GM19239 (cell line): ENCODE data around the gene GNB4.
A peak's percentile ranks its signal among the peaks of the same experiment; 100 is the strongest.

Experiments
- DNase-seq: peaks from one replicate; pipeline ENCODE4 v3.0.0; 2011; ENCODE audit warnings: low spot score; ENCODE audit not compliant: insufficient read length
- FAIRE-seq: peaks from 2 replicates; lab custom pipeline; 2011; peaks lifted over from hg19 to GRCh38; lab: Jason Lieb, UNC

Gene GNB4

GRCh38 chr3:179451265-179452175 lies at the start of gene GNB4:
Gene GNB4 (minus strand): TSS chr3:179451470. CDS start chr3:179426200, 25,270 bp downstream.
- peak; percentile 14 for FAIRE-seq
- peak; percentile 68 for DNase-seq

DNA sequence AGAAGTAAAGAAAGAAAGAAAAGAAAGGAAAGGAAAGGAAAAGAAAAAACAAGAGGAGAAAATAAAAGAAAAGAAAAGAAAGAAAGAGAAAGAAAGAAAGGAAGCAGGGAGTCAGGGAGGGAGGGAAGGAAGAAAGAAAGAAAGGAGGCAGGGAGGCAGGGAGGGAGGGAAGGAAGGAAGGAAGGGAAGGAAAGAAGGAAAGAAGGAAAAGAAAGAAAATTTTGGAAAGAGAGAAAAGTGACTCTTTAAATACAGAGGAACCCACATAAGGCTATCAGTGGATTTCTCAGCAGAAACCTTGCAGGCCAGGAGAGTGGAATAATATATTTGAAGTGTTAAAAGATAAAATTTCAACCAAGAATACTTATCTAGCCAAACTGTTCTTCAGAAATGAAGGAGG lies 44.2 kb upstream of the GNB4 start:
- FAIRE-seq (no peak), DNase-seq (no peak)

- no peak for DNase-seq
- no peak for FAIRE-seq
Measured at GRCh38 chr3:179493260-179493659, 42.0 kb upstream of the GNB4 start.

- DNase-seq (no peak), FAIRE-seq (no peak)
Measured at GRCh38 chr3:179488213-179488612, 36.9 kb upstream of the GNB4 start.

DNA sequence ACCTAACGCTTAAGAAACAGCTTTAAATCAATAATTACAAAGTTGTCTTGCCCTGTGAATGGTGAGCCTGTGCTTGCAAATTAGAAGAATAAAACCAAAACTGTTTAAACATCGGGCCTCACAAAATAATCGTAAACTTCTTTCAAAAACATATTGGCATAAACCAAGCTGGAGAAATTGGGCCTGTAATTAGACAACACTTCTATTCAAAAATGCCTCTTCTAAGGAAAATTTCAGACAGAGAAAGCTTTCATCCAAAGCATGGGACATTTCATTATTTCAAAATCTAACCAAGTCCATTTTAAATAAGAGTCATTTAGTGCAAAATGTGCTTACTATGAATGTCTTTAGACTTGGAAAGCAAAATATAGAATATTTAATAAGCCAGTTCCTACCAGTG lies 35.5 kb upstream of the GNB4 start:
- FAIRE-seq (no peak), DNase-seq (no peak)

- DNase-seq = no peak
Measured at GRCh38 chr3:179482857-179483256, 31.6 kb upstream of the GNB4 start.

DNA sequence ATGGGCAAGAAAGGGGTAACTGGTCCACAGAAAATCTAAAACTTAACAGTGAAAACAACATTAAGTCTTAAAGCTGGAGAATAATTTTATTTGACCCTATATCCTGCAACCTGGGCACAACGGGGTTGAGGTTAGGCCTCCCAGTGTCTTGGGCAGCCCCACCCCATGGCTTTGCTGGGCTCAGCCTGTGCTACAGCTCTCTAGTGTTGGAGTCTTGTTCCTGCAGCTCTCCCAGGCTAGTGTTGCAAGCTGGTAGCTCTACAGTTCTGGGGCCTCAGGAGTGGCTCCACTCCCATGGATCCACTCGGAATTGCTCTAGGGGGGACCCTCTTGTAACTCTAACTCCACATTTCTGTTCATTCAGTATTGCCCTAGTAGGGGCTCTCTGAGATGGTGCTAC lies 24.9 kb upstream of the GNB4 start:
- no peak for DNase-seq
- FAIRE-seq = no peak

More at GRCh38 chr3:179482857-179483256, 31.6 kb upstream of the GNB4 start:
- no peak for FAIRE-seq

DNA sequence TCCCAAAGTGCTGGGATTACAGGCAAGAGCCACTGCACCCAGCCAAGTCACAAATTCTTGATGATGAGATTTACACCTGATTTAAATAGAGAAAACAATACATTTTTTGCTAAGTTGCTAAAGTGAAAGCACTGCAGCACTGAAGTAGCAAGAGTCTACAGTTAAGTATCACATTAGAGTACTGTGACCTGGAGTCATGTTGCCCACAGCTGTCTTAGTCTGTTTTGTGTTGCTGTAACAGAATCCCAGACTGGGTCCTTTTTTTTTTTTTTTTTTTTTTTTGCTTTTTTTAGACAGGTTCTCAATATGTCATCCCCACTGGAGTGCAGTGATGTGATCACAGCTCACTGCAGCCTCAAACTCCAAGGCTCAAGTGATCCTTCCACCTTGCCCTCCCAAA lies 23.2 kb upstream of the GNB4 start:
- no peak for DNase-seq
- FAIRE-seq = no peak

- FAIRE-seq (peak; percentile 54), DNase-seq (no peak)
Measured at GRCh38 chr3:179473565-179473964, 22.3 kb upstream of the GNB4 start.

DNA sequence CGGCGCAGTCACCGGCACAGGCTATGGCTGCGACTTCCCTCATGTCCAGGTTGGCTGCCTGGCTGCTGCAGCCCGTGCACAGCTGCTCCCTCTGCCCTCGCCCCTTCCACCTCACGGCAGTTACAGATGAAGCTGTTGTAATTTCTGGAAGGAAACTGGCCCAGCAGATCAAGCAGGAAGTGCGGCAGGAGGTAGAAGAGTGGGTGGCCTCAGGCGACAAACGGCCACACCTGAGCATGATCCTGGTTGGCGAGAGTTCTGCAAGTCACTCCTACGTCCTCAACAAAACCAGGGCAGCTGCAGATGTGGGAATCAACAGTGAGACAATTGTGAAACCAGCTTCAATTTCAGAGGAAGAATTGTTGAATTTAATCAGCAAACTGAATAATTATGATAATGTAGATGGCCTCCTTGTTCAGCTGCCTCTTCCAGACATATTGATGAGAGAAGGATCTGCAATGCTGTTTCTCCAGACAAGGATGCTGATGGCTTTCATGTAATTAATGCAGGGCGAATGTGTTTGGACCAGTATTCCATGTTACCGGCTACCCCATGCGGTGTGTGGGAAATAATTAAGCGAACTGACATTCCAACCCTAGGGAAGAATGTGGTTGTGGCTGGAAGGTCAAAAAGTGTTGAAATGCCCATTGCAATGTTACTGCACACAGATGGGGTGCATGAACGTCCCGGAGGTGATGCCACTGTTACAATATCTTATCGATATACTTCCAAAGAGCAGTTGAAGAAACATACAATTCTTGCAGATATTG lies 13.2 kb upstream of the GNB4 start:
- DNase-seq = no peak
- FAIRE-seq = no peak

GRCh38 chr3:179463319-179463718 lies 12.0 kb upstream of the GNB4 start:
- no peak for FAIRE-seq
- no peak for DNase-seq

DNA sequence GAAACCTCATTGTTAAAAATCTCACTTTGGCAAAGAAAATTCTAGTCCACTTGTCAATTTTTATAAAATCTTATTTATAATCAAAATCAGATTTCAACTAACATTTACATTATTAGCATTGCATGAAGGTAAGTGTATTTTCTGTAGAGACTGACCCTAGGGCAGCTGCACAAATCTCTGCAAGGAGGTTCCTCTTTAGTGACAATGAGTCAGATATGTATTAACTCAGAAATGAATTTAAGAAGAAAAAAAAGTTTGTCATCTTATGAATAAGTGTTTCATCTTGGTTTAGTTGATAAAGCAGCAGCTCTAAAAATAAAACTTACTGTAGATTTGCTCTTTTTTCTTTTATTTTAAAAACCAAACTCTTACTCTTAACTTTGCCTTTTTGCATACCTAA lies 9.0 kb upstream of the GNB4 start:
- DNase-seq (no peak), FAIRE-seq (no peak)

DNA sequence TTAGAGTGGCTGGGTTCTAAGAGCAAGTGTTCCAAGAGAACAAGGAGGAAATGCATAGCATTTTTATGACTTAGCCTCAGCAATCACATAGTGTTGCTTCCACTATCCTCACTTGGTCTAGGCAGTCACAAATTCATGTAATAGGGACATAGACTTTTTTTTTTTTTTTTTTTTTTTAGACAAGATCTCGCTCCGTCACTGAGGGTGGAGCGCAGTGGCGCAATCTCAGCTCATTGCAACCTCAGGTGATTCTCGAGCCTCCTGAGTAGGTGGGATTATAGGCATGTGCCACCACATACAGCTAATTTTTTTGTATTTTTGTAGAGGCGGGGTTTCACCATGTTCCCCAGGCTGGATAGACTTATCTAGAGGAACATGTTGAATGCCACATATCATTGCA lies 4.7 kb upstream of the GNB4 start:
- DNase-seq (no peak), FAIRE-seq (no peak)

DNA sequence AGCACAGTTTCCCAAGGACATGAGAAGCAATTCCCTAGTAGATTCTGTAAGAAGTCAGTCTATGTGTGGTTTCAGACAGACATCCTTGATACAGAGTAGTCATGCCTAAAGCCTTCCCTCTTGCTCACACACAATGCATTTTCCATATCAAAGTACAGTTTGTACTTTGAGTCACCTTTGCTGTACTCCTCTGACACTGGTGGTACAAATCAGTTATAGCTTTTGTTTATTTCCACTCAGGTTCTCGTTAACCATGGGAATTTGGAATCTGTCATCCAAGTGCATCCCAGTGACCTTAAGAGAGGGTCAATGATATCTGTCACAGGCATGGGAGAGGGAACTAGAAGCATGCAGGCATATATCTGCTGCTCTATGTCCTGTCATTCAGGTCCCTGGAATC lies 3.6 kb upstream of the GNB4 start:
- FAIRE-seq (no peak), DNase-seq (no peak)

GRCh38 chr3:179453967-179454366 lies 2.7 kb upstream of the GNB4 start:
- DNase-seq (no peak), FAIRE-seq (no peak)

GRCh38 chr3:179452872-179453271 lies 1.6 kb upstream of the GNB4 start:
- no peak for DNase-seq
- FAIRE-seq = no peak

DNA sequence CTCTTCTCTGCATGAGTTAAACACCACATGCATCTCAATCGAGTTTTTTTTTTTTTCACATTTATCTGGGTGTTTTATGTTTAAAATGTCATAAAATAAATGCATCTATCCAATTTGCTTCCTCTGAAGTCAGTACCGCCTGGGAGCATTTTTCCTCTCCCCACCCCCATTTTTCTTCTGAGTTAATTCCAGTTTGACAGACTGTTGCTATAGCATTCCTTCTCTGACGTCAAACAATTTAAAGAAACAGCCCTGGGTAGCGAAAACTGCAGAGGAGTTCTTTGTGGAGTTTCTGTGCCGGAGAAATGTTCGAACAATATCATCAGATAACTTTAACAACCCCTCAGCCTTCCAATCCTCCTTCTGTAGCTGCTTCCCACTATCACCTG lies 900 bp upstream of the GNB4 start:
- FAIRE-seq (no peak), DNase-seq (no peak)

- DNase-seq = peak; percentile 34
- no peak for FAIRE-seq
Measured at GRCh38 chr3:179450901-179451264, 387 bp downstream of the GNB4 start.

DNA sequence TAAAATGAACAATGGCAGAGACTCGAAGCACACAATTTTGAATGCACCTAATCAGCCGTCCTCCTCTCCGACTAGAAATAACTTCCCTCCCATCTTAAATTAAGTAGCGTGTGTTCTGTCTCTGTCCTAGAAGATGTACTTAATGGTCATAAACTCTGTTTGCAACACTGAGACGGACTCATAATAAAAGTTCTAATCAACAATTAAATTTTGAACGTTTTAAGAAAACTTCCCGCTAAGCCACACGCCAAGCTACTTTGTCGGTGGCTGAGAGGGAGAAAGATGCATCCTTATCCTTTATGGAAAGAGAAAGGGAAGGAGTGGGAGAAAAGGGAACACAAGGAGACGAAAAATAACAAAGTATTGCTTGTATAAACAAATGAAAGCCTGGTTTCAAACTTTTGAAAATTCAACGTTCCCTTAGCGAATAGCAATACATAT lies 989 bp downstream of the GNB4 start:
- peak; percentile 21 for FAIRE-seq
- no peak for DNase-seq

GRCh38 chr3:179449636-179450035 lies 1.6 kb downstream of the GNB4 start:
- FAIRE-seq (no peak), DNase-seq (no peak)

DNA sequence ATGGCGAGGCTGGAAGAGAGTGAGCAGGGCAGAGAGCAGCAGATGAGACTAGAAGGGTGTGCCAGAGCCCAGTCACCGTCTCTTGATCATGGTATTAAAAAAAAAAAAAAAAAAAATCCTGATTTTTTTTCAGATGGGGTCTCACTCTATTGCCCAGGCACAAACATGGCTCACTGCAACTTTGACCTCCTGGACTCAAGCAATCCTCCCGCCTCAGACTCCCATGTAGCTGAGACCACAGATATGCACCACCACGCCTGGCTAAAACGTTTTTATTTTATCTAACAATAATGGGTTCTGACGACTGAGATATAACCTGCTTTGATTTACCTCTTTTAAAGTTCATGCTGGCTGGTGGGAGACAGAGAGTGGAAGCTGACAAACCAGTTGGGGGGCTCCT lies 4.0 kb downstream of the GNB4 start:
- FAIRE-seq = no peak
- no peak for DNase-seq
